Inflammatory macrophage treated with lipopolysaccharide for 4 hours (primary cell): Measurements from ENCODE around the gene NLN.
"Not testable (repeated sequence)": the region's sequence is repeated elsewhere in the genome, so short reads cannot be mapped to it uniquely, and the experiment has no call there.

Experiments
- DNase-seq: peaks from one replicate; pipeline ENCODE4 v3.0.0-alpha.2; 2020

The NLN gene

GRCh38 chr5:65837139-65837538 is 115.1 kb downstream of the NLN start:
- no peak for DNase-seq

DNA sequence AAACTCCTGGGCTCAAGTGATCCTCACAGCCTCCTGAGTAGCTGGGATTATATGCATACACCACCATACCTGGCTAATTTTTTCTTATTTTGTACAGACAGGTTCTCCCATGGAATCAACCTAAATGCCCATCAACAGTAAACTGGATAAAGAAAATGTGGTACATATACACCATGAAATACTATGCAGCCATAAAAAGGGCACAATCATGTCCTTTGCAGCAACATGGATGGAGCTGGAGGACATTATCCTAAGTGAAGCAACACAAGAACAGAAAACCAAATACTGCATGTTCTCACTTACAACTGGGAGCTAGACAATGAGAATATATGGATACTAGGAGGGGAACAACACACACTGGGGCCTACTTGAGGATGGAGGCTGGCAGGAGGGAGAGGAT is 117.2 kb downstream of the NLN start:
- DNase-seq = not testable (repeated sequence)

- peak; percentile 47 for DNase-seq
Measured at GRCh38 chr5:65840071-65840470, 118.1 kb downstream of the NLN start.

- DNase-seq = not testable (repeated sequence)
Measured at GRCh38 chr5:65844763-65845162, 122.8 kb downstream of the NLN start.

GRCh38 chr5:65846101-65846500 is 124.1 kb downstream of the NLN start:
- no peak for DNase-seq

DNA sequence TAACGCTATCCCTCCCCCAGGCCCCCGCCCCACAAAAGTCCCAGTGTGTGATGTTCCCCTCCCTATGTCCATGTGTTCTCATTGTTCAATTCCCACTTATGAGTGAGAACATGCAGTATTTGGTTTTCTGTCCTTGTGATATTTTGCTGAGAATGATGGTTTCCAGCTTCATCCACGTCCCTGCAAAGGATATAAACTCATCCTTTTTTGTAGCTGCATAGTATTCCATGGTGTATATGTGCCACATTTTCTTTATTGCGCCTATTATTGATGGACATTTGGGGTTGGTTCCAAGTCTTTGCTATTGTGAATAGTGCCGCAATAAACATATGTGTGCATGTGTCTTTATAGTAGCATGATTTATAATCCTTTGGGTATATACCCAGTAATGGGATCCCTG is 125.0 kb downstream of the NLN start:
- not testable (repeated sequence) for DNase-seq

DNA sequence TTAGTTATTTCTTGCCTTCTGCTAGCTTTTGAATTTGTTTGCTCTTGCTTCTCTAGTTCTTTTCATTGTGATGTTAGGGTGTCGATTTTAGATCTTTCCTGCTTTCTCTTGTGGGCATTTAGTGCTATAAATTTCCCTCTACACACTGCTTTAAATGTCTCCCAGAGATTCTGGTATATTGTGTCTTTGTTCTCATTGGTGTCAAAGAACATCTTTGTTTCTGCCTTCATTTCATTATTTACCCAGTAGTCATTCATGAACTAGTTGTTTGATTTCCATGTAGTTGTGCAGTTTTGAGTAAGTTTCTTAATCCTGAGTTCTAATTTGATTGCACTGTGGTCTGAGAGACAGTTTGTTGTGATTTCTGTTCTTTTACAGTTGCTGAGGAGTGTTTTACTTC is 127.9 kb downstream of the NLN start:
- DNase-seq = not testable (repeated sequence)

DNA sequence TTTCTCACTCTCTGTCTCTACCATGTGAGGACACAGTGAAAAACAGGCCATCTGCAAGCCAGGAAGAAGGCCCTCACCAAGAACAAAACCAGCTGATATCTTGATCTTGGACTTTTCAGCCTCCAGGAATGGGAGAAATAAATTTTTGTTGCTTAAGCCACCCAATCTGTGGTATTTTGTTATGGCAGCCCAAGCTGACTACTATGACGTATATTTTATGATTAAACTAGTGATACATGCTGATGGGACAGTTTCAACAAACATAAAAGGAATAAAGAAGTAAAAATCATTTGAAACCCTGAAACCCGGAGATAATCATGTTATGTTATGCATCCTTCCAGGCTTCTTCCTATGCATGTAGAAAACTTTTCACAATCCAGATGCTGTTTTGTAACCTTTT is 132.9 kb downstream of the NLN start:
- no peak for DNase-seq

DNA sequence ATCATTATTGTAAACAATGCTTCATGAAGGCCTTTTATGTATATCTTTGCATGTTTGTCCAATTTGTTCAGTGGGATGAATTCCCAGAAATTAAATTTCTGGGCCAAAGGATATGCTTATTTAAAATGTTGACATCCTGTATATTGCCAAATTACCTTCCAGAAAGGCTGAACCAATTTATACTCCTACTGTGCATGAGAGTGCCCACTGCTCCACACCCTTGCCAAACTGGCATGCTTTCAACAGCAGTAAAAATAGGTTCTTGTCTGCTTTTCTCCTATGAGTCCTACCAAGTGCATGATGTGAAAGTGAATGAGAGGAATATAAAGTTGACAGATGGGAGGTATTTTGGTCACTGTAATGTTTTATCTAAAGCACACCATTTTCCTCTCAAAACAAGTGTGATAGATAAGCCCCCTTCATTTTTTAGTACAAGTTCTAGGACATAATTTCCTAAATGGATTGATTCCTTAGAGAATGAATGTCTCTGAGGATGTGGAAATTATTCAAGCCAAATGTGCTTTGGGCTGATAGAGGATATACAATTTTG is 133.8 kb downstream of the NLN start:
- no peak for DNase-seq

DNA sequence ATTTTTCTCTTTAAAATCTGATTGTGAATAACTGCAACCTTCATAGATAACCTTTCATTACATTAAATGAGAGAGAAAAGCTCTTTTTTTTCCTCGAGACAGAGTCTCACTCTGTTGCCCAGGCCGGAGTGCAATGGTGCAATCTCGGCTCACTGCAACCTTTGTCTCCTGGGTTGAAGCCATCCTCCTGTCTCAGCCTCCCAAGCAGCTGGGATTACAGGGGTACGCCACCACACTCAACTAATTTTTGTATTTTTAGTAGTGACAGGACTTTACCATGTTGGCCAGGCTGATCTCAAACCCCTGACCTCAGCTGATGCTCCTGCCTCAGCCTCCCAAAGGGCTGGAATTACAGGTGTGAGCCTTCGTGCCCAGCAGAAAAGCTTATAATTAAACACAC is 134.5 kb downstream of the NLN start:
- no peak for DNase-seq

DNA sequence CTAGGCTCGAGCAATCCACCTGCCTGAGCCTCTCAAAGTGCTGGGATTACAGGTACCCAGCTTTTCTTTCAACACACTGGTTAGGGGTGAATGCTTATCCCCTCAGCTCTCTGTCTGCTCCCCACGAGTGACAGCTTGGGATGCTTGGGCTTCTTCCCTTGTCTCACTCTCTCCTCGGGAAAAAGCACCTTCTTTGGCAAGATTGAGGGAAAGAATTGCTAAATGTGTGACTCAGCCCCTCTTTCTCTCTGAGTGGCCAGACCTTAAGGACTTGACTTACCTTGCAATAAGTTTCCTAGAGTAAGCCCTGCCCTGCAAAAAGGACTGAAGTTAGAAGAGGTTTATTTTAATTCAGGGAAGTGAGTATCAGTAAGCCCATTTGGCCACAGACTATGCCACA is 136.3 kb downstream of the NLN start:
- peak; percentile 20 for DNase-seq

- no peak for DNase-seq
Measured at GRCh38 chr5:65861830-65862241, 139.8 kb downstream of the NLN start.

GRCh38 chr5:65862384-65862783 is 140.4 kb downstream of the NLN start:
- DNase-seq = no peak

DNA sequence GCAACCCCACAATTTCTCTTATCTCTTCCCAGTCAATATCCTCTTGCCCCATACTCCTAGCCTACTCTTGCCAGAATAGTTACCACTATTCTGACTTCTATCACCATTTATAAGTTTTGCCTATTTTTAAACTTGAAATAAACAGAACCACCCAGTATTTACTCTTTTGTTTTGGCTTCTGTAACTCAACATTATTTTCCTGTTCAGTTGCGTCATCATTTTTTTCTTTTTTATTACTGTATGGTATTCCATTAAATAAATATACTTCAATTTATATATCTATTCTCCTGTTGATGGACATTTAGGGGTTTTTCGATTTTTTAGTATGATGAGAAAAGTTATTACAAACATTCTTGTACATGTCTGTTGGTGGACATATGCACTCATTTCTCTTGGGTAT is 141.7 kb downstream of the NLN start:
- DNase-seq = no peak

DNA sequence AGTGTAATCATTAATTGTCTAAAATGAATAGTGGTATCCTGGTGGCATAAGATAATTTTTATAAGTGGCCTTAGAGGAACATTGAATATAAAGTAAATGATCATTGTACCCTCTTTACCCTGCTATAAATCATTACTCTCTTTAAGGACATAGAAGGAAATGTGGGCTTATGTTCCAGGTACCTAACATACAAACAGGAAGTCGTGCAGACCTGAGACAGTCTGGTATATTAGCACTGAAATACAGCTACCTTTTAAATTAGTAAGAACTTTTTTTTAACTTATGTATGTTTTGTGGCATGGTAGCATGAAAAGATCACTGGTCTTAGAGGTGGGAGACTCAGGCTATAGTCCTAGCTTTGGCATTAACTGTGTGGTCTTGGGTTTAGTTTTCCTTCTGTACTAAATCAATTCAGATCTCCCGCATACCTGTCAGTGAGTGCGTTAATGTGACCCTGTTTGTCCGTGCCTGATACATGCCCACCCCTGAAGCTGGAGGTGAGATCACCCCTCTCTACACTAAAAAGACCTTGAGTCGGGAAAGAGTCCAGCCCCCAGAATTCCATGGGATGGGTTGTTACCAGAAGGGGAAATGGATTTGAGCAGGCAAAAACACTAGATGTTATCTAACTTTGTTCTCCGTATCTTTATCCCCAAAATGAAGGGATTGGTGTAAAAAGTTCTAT is 145.0 kb downstream of the NLN start:
- DNase-seq = no peak

DNA sequence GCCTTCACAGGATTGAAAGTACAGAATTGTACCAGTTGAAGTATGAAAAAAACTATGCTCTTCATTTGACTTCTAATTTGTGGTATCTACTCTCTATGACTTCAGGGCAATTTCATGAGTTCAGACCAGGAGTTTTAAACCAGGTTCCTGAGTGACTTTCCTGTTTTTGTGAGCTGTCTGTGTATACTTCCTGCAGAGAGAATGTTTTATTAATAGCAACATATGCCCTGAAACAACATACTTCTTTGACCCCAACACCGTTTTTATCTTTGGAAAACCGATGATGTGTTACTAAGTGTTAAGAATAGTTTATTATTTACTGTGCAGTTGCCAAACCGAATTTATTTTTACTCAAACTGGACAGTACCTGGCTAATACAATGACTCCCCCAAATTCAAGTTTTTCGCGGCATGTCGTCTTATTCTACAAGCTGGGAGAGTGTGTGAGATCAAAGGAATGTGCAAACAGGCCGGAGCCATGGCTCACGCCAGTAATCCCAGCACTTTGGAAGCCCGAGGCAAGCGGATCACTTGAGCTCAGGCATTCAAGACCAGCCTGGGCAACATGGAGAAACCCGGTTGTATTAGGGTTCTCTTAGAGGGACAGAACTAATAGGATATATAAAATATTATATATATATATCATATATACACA is 145.7 kb downstream of the NLN start:
- DNase-seq = no peak

- no peak for DNase-seq
Measured at GRCh38 chr5:65868509-65868908, 146.5 kb downstream of the NLN start.

- DNase-seq = no peak
Measured at GRCh38 chr5:65871182-65871581, 149.2 kb downstream of the NLN start.

GRCh38 chr5:65871776-65872175 is 149.8 kb downstream of the NLN start:
- DNase-seq = peak; percentile 21

DNA sequence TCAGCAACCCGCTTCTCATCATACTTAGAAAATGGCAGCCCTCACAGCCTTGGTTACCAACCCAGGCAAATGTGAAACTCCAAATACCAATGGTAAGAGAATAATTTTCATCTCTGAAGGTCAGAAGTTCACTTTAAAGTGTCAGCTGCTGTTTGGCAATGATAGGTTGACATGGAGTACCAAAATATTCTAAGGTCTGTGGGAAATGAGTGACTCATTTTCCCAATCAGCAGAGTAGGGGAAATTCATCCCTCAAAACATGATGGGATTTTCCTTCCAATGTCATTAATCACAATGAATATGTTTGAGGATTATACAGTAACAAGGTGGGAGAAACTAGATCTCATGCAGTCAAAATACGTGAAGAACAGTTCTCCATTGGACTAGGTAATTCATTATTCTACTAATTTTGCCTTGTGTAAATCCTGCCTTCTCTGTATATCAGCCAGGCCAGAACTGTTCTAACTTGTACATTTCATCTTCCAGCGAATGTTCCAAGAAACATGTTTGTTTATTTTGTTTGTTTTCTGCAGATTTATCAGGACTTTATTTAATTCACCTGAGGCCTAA is 151.3 kb downstream of the NLN start:
- peak; percentile 6 for DNase-seq

DNA sequence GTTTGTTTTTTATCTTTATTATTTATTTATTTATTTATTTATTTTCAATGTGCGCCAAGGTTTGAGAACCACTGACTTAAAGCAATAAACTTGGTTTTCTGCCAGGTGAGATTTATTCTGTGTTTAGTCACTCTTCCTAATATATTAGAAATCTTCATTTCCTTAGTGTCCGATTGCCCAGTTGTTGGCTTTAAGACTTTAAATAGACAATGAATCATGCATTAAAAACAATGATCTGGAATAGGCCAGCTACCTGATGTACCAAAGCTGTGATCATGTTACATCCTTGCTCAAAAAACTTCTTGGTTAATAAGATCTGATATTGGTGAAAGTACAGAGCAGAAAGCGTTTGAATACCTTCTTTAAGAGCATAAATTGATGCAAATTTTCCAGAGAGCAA is 152.2 kb downstream of the NLN start:
- no peak for DNase-seq

- peak; percentile 11 for DNase-seq
Measured at GRCh38 chr5:65876496-65876895, 154.5 kb downstream of the NLN start.

GRCh38 chr5:65876970-65877369 is 155.0 kb downstream of the NLN start:
- DNase-seq = peak; percentile 9
